ENCODE data around the gene SHMT1.

Gene SHMT1

DNA sequence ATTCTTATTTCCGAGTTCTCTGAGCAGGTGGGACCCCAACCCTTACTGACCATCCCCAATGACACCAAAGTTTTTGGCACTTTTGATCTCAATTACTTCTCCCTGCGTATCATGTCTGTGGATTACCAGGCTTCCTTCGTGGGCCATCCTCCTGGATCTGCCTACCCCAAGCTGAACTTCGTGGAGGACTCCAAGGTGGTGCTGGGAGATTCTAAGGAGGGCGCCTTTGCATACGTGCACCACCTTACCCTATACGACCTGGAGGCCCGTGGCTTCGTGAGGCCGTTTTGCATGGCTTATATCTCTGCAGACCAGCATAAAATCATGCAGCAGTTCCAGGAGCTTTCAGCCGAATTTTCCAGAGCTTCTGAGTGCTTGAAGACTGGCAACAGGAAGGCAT is 47.4 kb downstream of the SHMT1 start:
- Histone ChIP-seq H3K9ac (ENCODE audit: low read depth, low read length, poor library complexity, severe bottlenecking) (peak overlapping the region; percentile 93), H3K79me2 (ENCODE audit: insufficient read depth, low read length) (peaks cover 78% of the 10 kb centered on the region), H2AFZ (ENCODE audit: low read length) (no peak overlapping the region), H3K4me2 (ENCODE audit: low read depth, low read length, poor library complexity, severe bottlenecking) (peak overlapping the region; percentile 86), H3K27me3 (ENCODE audit: insufficient read depth, low read length, poor library complexity, severe bottlenecking) (no peaks in the 10 kb centered on the region), H3K36me3 (ENCODE audit: insufficient read depth, low read length) (no peaks in the 10 kb centered on the region), H3F3A (ENCODE audit: low read depth) (no peaks in the 10 kb centered on the region), H4K20me1 (ENCODE audit: insufficient read depth, low read length, poor library complexity, severe bottlenecking) (peaks cover 45% of the 10 kb centered on the region), H3K4me1 (ENCODE audit: insufficient read depth, low read length, poor library complexity, severe bottlenecking) (peaks cover 50% of the 10 kb centered on the region), H3K4me3 (ENCODE audit: low read length, poor library complexity, severe bottlenecking) (peak overlapping the region; percentile 84), H3K9me2 (replicated peaks; ENCODE audit: low read depth, low read length) (no peaks in the 10 kb centered on the region), H3K9me3 (ENCODE audit: insufficient read depth, low read depth, low read length) (no peaks in the 10 kb centered on the region)
- TF ChIP-seq EZH2phosphoT487 (IDR thresholded peaks at IDR 0.05; ENCODE audit: borderline replicate concordance) = no peak
- TF ChIP-seq, protein P1, sequence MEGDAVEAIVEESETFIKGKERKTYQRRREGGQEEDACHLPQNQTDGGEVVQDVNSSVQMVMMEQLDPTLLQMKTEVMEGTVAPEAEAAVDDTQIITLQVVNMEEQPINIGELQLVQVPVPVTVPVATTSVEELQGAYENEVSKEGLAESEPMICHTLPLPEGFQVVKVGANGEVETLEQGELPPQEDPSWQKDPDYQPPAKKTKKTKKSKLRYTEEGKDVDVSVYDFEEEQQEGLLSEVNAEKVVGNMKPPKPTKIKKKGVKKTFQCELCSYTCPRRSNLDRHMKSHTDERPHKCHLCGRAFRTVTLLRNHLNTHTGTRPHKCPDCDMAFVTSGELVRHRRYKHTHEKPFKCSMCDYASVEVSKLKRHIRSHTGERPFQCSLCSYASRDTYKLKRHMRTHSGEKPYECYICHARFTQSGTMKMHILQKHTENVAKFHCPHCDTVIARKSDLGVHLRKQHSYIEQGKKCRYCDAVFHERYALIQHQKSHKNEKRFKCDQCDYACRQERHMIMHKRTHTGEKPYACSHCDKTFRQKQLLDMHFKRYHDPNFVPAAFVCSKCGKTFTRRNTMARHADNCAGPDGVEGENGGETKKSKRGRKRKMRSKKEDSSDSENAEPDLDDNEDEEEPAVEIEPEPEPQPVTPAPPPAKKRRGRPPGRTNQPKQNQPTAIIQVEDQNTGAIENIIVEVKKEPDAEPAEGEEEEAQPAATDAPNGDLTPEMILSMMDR (conservative IDR thresholded peaks at IDR 0.05; ENCODE audit: low read length) = no peak

DNA sequence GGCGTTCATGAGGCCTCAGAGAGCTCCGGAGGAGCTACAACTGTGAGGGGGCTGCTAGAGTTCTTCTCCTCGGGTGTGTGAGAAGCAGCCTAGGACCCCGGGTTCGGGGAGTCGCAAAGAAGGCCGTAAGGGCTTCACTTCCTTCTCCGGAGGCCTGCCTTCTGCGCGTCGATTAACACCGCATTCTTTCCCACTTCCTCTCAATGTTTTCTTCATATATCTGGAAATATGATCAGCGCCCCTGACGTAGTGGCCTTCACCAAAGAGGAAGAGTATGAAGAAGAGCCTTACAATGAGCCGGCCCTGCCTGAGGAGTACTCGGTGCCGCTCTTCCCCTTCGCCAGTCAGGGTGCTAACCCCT is 47.8 kb downstream of the SHMT1 start:
- Histone ChIP-seq H3K79me2 (ENCODE audit: insufficient read depth, low read length) (peaks cover 79% of the 10 kb centered on the region), H3K9me3 (ENCODE audit: insufficient read depth, low read depth, low read length) (no peaks in the 10 kb centered on the region), H3K9ac (ENCODE audit: low read depth, low read length, poor library complexity, severe bottlenecking) (peak overlapping the region; percentile 93), H3K4me2 (ENCODE audit: low read depth, low read length, poor library complexity, severe bottlenecking) (peak overlapping the region; percentile 86), H3K27me3 (ENCODE audit: insufficient read depth, low read length, poor library complexity, severe bottlenecking) (no peaks in the 10 kb centered on the region), H2AFZ (ENCODE audit: low read length) (peak overlapping the region; percentile 86), H4K20me1 (ENCODE audit: insufficient read depth, low read length, poor library complexity, severe bottlenecking) (peaks cover 47% of the 10 kb centered on the region), H3K36me3 (ENCODE audit: insufficient read depth, low read length) (no peaks in the 10 kb centered on the region), H3K4me1 (ENCODE audit: insufficient read depth, low read length, poor library complexity, severe bottlenecking) (peaks cover 54% of the 10 kb centered on the region), H3F3A (ENCODE audit: low read depth) (no peaks in the 10 kb centered on the region), H3K4me3 (ENCODE audit: low read length, poor library complexity, severe bottlenecking) (peak overlapping the region; percentile 84), H3K9me2 (replicated peaks; ENCODE audit: low read depth, low read length) (no peaks in the 10 kb centered on the region)
- TF ChIP-seq, protein P1 (conservative IDR thresholded peaks at IDR 0.05; ENCODE audit: low read length) = no peak
- no peak for TF ChIP-seq EZH2phosphoT487 (IDR thresholded peaks at IDR 0.05; ENCODE audit: borderline replicate concordance)

DNA sequence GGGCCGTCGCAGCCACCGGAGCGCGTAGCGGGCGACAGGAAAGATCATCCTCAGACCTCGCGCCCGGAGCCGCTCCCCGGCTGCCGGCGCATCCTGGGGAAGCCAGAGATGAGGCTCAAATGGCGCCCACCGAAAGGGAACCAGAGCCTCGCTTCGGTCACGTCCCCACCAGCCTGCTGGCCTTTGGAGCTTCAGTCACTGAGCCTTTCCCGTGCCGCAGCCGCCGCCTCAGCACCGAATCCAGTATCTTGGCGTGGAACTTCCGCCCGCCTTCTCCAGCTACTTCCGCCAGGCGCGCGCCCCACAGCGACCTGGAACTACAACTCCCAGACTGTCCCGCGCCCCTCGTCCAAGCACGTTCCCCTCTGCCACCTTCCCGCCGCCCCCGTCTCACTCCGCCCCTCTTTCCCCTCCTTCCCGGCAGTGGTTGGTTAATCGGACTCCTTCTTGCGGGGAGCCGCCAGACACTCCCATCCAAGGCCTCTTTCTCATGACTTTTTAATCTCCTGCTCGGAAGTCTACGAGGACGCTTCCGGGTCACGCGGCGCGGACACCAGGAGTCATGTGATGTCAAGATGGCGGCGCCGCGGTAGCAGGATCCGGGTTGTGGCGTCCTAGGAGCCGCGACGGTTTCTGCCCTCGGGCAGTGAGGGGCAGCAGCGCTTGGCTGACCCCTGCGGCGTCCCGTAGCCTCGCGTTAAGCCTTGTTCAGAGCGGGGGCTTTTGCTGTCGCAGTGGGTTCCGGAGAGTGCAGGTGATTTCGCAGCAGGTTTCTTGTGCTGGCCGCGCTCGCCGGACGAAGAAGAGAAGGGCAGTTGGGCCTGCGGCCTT is 48.4 kb downstream of the SHMT1 start, which contains the start of the genes SMCR8 and TOP3A:
Gene SMCR8, plus strand, starts transcription at position 563 of the 831 bp plus-strand sequence. CDS start 497 bp downstream, outside the sequence.
Gene TOP3A, minus strand, starts transcription at position 264 of the 831 bp plus-strand sequence. Its CDS starts 216 bp downstream, at position 48.
- H3K27me3 ChIP-seq (ENCODE audit: insufficient read depth, low read length, poor library complexity, severe bottlenecking) = no peaks in the 10 kb centered on the region
- no peaks in the 10 kb centered on the region for H3K9me3 ChIP-seq (ENCODE audit: insufficient read depth, low read depth, low read length)
- peaks cover 81% of the 10 kb centered on the region for H3K79me2 ChIP-seq (ENCODE audit: insufficient read depth, low read length)
- H2AFZ ChIP-seq (ENCODE audit: low read length) = peak within 1 kb of the TSS; percentile 86
- H3K36me3 ChIP-seq (ENCODE audit: insufficient read depth, low read length) = no peaks in the 10 kb centered on the region
- peaks cover 46% of the 10 kb centered on the region for H4K20me1 ChIP-seq (ENCODE audit: insufficient read depth, low read length, poor library complexity, severe bottlenecking)
- peak within 1 kb of the TSS; percentile 86 for H3K4me2 ChIP-seq (ENCODE audit: low read depth, low read length, poor library complexity, severe bottlenecking)
- H3K4me3 ChIP-seq (ENCODE audit: low read length, poor library complexity, severe bottlenecking) = peak within 1 kb of the TSS; percentile 84
- peaks cover 54% of the 10 kb centered on the region for H3K4me1 ChIP-seq (ENCODE audit: insufficient read depth, low read length, poor library complexity, severe bottlenecking)
- H3K9ac ChIP-seq (ENCODE audit: low read depth, low read length, poor library complexity, severe bottlenecking) = peak within 1 kb of the TSS; percentile 93
- no peak for TF ChIP-seq EZH2phosphoT487 (IDR thresholded peaks at IDR 0.05; ENCODE audit: borderline replicate concordance)
- TF ChIP-seq, protein P1 (conservative IDR thresholded peaks at IDR 0.05; ENCODE audit: low read length) = no peak
- no peaks in the 10 kb centered on the region for H3K9me2 ChIP-seq (replicated peaks; ENCODE audit: low read depth, low read length)
- H3F3A ChIP-seq (ENCODE audit: low read depth) = no peaks in the 10 kb centered on the region
